ENCODE measurements around the gene MVD.

DNA sequence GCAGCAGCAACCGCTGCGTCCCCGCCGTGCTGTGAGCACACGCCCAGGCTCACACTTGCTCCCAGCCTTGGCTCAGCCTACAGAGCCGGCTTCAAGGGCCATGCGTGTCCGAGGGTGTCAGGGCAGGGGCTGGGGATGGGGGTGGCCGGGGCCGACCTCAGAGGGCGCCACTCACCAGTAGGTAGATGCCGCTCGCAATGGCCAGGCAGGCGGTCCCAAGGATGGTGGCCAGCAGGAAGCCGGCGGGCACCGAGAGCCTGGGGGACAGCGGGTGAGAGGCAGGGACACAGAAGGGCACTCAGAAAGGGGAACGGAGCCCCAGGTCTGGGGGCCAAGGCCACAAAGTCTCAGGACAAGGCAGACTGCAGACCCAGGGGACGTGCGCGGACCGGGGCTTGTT lies 16.9 kb downstream of the MVD start:
- TF ChIP-seq, protein P1, sequence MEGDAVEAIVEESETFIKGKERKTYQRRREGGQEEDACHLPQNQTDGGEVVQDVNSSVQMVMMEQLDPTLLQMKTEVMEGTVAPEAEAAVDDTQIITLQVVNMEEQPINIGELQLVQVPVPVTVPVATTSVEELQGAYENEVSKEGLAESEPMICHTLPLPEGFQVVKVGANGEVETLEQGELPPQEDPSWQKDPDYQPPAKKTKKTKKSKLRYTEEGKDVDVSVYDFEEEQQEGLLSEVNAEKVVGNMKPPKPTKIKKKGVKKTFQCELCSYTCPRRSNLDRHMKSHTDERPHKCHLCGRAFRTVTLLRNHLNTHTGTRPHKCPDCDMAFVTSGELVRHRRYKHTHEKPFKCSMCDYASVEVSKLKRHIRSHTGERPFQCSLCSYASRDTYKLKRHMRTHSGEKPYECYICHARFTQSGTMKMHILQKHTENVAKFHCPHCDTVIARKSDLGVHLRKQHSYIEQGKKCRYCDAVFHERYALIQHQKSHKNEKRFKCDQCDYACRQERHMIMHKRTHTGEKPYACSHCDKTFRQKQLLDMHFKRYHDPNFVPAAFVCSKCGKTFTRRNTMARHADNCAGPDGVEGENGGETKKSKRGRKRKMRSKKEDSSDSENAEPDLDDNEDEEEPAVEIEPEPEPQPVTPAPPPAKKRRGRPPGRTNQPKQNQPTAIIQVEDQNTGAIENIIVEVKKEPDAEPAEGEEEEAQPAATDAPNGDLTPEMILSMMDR (IDR thresholded peaks at IDR 0.05), result no peak
- TF ChIP-seq POLR2A (IDR thresholded peaks at IDR 0.05) (no peak), EP300 (IDR thresholded peaks at IDR 0.05) (no peak)

All from tibial nerve (tissue), 4 donors.